AG10803 (cell line): Measurements from ENCODE around the gene SMYD3.
"Not testable (repeated sequence)": the region's sequence is repeated elsewhere in the genome, so short reads cannot be mapped to it uniquely, and the experiment has no call there.

Experiments used
- DNase-seq: peaks from one replicate; pipeline ENCODE4 v3.0.0; 2010; ENCODE audit warnings: low read depth
- H3K4me3 ChIP-seq: 2 replicates; pipeline ENCODE4 v1.5.1; 2011; ENCODE audit warnings: mild to moderate bottlenecking, low read length, control low read depth
- TF ChIP-seq, protein P1 (sequence below): conservative IDR thresholded peaks from 2 replicates; pipeline ENCODE4 v1.5.1; 2011; ENCODE audit warnings: mild to moderate bottlenecking, low read length, control low read depth, inconsistent platforms

SMYD3 gene

DNA sequence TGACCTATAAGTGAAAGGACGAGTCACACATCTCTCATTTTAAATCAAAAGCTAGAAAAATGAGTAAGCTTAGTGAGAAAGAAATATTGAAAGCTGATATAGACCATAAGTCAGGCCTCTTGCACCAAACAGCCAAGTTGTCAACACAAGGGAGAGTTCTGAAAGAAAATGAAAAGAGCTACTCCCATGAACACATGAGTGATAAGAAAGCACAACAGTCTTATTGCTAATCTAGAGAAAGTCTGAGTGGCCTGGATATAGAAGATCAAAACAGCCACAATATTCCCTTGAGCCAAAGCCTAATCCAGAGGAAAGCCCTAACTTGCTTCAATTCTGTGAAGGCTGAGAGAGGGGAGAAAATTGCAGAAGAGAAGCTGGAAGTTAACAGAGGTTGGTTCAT lies 175.0 kb downstream of the SMYD3 start:
- no peak overlapping the region for H3K4me3 ChIP-seq
- DNase-seq: no peak
- TF ChIP-seq, protein P1, sequence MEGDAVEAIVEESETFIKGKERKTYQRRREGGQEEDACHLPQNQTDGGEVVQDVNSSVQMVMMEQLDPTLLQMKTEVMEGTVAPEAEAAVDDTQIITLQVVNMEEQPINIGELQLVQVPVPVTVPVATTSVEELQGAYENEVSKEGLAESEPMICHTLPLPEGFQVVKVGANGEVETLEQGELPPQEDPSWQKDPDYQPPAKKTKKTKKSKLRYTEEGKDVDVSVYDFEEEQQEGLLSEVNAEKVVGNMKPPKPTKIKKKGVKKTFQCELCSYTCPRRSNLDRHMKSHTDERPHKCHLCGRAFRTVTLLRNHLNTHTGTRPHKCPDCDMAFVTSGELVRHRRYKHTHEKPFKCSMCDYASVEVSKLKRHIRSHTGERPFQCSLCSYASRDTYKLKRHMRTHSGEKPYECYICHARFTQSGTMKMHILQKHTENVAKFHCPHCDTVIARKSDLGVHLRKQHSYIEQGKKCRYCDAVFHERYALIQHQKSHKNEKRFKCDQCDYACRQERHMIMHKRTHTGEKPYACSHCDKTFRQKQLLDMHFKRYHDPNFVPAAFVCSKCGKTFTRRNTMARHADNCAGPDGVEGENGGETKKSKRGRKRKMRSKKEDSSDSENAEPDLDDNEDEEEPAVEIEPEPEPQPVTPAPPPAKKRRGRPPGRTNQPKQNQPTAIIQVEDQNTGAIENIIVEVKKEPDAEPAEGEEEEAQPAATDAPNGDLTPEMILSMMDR: no peak

DNA sequence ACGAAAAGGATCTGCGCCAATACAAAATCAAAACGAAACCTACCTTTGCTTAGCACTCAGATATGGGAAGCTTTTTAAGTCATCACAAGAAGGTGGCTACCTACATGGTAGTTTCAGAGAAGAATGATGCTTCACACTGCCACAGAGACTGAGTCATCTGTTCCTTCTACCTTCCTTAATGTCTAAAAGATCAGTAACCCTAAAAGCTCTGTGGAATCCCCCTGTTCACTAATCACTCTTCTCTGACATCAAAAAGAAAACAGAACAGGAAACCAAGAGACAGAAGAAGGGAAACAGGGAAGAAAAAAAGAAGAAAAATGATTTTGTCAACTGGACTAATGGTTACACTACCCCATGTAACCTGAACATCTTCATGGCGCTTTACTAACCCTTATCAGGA lies 177.2 kb downstream of the SMYD3 start:
- H3K4me3 ChIP-seq: no peak overlapping the region
- no peak for DNase-seq
- TF ChIP-seq, protein P1: no peak

DNA sequence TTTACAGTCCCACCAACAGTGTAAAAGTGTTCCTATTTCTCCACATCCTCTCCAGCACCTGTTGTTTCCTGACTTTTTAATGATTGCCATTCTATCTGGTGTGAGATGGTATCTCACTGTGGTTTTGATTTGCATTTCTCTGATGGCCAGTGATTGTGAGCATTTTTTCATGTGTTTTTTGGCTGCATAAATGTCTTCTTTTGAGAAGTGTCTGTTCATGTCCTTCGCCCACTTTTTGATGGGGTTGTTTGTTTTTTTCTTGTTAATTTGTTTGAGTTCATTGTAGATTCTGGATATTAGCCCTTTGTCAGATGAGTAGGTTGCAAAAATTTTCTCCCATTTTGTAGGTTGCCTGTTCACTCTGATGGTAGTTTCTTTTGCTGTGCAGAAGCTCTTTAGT lies 177.8 kb downstream of the SMYD3 start:
- DNase-seq, H3K4me3 ChIP-seq: not testable (repeated sequence)

DNA sequence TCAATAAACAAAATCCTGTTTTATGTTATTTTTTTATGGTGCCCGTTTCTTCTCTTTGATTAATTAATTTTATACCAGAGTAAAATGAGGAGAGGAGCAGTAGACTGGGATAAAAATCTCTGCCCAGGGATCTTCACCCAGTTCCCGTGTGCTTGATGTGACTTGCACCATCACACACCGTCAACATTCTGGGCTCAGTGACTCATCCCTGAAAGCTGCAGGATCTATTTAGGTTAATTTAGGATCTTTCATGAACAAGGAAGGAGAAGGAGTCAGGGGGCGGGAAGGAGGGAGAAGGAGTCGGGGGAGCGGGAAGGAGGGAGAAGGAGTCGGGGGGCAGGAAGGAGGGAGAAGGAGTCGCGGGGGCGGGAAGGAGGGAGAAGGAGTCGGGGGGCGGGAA lies 182.4 kb downstream of the SMYD3 start:
- DNase-seq: no peak
- TF ChIP-seq, protein P1: no peak
- no peak overlapping the region for H3K4me3 ChIP-seq

DNA sequence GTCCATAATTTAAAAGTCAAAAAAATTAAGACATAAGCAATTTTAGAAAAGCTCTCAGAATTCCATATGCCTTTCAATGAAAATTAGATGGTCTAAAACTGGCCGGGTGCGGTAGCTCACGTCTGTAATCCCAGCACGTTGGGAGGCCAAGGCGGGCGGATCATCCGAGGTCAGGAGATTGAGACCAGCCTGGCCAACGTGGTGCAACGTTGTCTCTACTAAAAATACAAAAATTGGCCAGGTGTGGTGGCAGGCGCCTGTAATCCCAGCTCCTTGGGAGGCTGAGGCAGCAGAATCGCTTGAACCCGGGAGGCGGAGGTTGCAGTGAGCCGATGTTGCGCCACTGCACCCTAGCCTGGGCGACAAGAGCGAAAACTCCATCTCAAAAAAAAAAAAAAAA lies 183.0 kb downstream of the SMYD3 start:
- not testable (repeated sequence) for DNase-seq, H3K4me3 ChIP-seq

DNA sequence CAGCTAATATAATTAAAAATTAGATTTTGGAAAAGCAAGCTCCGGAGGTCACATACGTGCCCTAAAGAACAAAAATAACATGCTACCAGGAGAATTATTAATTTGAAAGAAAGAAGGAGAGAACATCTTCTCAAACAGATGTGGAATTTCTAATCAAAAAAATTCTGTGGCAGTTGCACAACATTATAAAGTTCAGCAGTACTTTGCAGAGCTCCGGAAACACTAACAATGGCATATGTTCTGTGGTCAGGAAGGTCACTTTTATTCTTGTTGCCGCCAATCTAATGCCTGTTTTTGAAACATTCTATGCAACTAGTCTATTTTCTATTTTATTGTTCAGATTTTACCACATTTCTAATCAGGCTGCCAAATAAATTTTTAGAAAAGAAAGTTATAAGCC lies 186.8 kb downstream of the SMYD3 start:
- TF ChIP-seq, protein P1: no peak
- DNase-seq: peak; percentile 52
- no peak overlapping the region for H3K4me3 ChIP-seq

DNA sequence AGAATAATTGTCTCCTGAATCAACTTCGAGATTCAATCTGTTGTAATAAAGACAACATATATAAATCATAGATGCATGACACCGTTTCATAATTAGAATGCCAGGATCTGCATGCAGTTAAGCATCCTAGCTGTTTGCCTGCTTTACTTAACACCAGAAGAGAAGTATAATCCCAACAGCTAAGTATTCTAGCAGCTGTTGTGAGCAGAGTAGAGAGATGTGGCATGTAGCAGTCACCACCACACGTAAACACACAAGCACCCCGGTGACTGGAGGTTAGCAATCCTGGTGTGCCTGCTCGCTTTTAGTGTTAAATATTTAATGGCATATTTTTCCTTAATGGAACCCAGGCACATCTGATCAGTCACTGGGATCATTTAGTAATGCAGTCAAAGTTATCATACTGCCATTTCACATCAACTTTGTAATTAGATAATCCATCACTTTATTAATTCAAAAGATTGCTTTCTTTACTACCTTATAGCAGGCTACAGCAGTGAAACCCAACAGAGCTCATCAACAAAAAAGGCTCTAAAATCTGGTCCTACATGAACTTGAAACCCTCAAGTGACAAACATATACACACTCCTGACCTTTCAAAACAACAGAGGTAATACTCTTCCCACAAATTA lies 187.9 kb downstream of the SMYD3 start:
- no peak for DNase-seq
- TF ChIP-seq, protein P1: no peak
- no peak overlapping the region for H3K4me3 ChIP-seq

DNA sequence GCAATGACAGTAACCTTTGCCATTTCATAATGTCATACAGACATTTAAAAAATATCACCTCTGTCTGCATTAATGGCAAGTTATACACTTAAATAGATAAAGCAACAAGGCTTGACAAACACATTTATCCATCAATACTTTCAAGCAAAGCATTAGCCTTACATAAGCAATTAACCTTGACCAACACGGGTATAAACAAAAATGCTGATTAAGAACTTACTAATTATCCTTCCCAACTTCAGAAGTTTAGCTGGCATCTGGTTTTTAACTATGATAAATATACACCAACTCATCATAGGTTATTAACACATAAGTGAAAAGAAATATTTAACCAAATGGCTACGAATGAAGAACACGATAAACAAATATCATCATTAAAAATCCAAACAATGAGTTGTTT lies 188.5 kb downstream of the SMYD3 start:
- no peak for DNase-seq
- H3K4me3 ChIP-seq: no peak overlapping the region
- TF ChIP-seq, protein P1: no peak
